ENCODE measurements around the gene REXO1. TPM values are rescaled to one million over a fixed set of nuclear protein-coding genes. Genes with fewer than 3 reads are reported as not detected.
A peak's percentile ranks its signal among the peaks of the same experiment; 100 is the strongest.

Gene REXO1
- total and polyA plus RNA-seq, 9 of the 15 experiments (the other 6 are each of a cell fraction or from before 2014, with no cell fraction given): 0.04 to 63.3 (median 15.8) TPM

GRCh38 chr19:1856345-1856697 lies 8.0 kb upstream of the REXO1 start (continued):
- TF ChIP-seq THAP12 (CRISPR knock-in tag; IDR thresholded peaks at IDR 0.05) (peak; percentile 27; the same call in 1 of the 2 replicates), MYC (IDR thresholded peaks at IDR 0.05; ENCODE audit: low read depth, low read length) (no peak), MYC (CRISPR knock-in tag; IDR thresholded peaks at IDR 0.05; ENCODE audit: borderline replicate concordance, low read depth) (peak; percentile 74; the same call in 1 of the 2 replicates), CHD1 (IDR thresholded peaks at IDR 0.05; ENCODE audit: low read length) (peak; percentile 63), FOXA3 (CRISPR knock-in tag; conservative IDR thresholded peaks at IDR 0.05 in 1 of 2, IDR thresholded peaks at IDR 0.05 in 1 of 2) (no peak), ZBTB9 (CRISPR knock-in tag; IDR thresholded peaks at IDR 0.05) (peak; percentile 61; the same call in 1 of the 2 replicates), ZNF184 (CRISPR knock-in tag; IDR thresholded peaks at IDR 0.05) (no peak), SREBF1 (IDR thresholded peaks at IDR 0.05; ENCODE audit: borderline replicate concordance, low read depth, low read length) (no peak), ARID4B (CRISPR knock-in tag; IDR thresholded peaks at IDR 0.05) (0 out of 2 replicates have a peak, but pooled peaks have one; percentile 16), ZNF431 (CRISPR knock-in tag; IDR thresholded peaks at IDR 0.05) (no peak), CLOCK (CRISPR knock-in tag; IDR thresholded peaks at IDR 0.05; ENCODE audit: borderline replicate concordance) (no peak)

Measured in K562 (cell line).